HFF-Myc (cell line): ENCODE results near the gene IRF2BPL.

Source experiments
- DNase-seq: peaks from one replicate; pipeline ENCODE4 v3.0.0-alpha.2; 2011; ENCODE audit warnings: low read depth; ENCODE audit errors: extremely low read depth
- H3K4me3 ChIP-seq: replicated peaks from 2 replicates; pipeline ENCODE4 v1.5.1; 2011; ENCODE audit warnings: low read depth, mild to moderate bottlenecking, control low read depth, low read length
- TF ChIP-seq, protein P1 (sequence below): IDR thresholded peaks from 2 replicates; pipeline ENCODE4 v1.5.1; 2012; ENCODE audit warnings: mild to moderate bottlenecking, low read depth, low read length, control low read depth; ENCODE audit errors: missing control alignments

Gene IRF2BPL

DNA sequence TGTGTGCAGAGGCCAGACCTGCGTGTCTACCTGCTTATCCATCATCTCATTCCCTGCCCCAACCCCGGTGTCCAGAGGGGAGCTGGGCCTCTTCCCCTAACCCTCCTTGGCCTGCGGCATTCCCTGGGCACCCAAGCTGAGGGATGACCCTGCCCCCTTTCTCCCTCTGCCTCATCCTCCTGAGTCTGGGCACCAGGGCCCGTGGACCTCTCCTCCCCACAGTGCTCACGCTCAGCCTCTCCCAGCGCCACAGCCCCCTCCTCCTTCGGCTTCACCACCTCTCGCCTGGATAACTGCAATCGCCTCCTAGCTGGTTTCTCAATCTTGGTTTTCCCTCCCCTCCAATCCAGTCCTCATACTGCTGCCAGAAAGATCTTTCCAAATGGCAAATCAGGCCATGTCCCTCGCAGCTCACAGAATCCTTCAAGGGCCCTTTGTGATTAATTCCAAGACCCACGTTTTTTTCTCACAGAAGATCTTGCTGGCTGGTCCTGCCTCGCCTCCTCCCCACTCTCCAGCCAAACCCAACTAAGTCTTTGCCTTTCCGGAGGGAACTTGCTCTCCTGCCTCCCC lies 16.2 kb downstream of the IRF2BPL start:
- TF ChIP-seq, protein P1, sequence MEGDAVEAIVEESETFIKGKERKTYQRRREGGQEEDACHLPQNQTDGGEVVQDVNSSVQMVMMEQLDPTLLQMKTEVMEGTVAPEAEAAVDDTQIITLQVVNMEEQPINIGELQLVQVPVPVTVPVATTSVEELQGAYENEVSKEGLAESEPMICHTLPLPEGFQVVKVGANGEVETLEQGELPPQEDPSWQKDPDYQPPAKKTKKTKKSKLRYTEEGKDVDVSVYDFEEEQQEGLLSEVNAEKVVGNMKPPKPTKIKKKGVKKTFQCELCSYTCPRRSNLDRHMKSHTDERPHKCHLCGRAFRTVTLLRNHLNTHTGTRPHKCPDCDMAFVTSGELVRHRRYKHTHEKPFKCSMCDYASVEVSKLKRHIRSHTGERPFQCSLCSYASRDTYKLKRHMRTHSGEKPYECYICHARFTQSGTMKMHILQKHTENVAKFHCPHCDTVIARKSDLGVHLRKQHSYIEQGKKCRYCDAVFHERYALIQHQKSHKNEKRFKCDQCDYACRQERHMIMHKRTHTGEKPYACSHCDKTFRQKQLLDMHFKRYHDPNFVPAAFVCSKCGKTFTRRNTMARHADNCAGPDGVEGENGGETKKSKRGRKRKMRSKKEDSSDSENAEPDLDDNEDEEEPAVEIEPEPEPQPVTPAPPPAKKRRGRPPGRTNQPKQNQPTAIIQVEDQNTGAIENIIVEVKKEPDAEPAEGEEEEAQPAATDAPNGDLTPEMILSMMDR, result no peak
- DNase-seq, result no peak
- no peak overlapping the region for H3K4me3 ChIP-seq

DNA sequence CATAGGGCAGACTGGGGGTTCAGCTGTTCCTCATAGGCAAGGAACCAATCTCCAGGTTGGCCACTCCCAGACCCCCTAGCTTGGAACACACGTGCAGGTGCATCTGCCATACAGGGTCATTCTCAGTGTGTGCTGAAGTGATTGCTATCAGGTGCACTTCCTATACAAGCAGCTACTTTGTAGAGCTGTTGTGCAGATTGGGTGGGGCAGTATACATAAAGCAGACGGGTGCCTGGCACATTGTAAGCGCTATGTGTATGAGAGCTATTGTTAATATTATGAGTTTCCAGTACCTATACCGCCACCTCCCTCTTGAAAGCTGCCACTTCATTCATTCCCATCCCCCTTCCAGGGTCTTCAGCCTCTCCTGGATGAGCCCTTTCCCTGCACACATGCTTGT lies 17.3 kb downstream of the IRF2BPL start:
- H3K4me3 ChIP-seq, result no peak overlapping the region
- no peak for DNase-seq
- TF ChIP-seq, protein P1, result no peak

DNA sequence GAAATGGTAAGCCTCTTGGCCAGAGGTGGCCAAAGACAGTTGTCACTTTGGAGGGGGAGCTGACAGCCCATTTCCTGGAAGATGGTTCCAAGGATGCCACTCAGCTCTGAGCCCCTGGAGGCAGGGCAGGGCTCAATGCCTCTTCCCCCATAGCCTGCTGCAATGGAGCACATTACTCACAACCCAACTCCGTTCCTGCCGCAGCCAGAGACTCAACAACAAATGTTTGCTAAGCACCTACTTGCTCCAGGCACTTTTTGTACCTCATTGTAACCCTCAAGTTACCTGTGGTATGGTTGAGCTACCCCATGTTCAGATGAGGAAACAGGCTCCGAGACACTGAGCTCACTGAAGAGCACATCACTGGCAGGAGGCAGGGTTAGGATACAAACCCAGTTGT lies 19.5 kb downstream of the IRF2BPL start:
- no peak overlapping the region for H3K4me3 ChIP-seq
- TF ChIP-seq, protein P1, result no peak
- DNase-seq, result no peak

DNA sequence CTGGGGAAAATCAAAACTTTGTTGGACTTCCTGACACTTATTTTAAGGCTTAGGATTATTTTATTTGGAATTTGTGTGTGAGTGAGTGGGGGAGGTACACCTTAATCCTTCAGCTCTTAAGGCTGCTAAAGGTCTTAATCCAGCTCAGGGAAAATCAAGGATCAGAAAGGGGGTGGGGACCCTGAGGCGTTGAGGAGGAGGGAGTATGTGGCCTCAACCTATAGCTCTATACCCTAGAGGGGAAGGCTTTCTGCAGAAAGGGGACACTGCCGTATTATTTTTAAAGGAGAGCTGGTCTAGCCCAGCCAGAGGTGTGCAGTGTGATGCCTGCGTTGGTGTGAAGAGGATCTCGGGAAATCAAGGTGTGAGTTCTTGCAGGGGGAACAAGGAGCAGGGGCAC lies 20.0 kb downstream of the IRF2BPL start:
- no peak for DNase-seq
- TF ChIP-seq, protein P1, result no peak
- H3K4me3 ChIP-seq, result no peak overlapping the region

DNA sequence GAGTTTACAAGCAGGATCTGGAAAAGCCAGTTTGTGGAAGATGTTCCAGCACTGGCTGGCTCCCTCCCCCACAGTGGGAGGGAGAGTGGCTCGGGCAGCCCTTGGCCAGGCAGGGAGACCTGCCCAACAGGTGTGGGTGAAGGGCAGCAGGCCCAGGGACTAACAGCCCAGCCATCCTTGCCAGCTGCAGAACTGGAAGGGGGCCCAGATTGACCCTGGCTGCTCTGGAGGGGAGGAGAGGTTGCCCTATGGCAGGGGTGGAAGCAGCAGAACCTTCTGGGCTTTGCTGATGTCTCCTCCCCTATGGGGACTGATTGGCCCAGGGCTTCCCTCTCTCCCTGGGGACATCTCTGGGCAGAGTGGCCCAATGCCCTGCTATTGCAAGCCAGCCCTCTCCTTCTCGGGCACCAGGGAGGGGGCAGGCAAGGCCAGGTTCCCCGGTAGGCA lies 20.5 kb downstream of the IRF2BPL start:
- DNase-seq, result no peak
- no peak overlapping the region for H3K4me3 ChIP-seq
- TF ChIP-seq, protein P1, result no peak

DNA sequence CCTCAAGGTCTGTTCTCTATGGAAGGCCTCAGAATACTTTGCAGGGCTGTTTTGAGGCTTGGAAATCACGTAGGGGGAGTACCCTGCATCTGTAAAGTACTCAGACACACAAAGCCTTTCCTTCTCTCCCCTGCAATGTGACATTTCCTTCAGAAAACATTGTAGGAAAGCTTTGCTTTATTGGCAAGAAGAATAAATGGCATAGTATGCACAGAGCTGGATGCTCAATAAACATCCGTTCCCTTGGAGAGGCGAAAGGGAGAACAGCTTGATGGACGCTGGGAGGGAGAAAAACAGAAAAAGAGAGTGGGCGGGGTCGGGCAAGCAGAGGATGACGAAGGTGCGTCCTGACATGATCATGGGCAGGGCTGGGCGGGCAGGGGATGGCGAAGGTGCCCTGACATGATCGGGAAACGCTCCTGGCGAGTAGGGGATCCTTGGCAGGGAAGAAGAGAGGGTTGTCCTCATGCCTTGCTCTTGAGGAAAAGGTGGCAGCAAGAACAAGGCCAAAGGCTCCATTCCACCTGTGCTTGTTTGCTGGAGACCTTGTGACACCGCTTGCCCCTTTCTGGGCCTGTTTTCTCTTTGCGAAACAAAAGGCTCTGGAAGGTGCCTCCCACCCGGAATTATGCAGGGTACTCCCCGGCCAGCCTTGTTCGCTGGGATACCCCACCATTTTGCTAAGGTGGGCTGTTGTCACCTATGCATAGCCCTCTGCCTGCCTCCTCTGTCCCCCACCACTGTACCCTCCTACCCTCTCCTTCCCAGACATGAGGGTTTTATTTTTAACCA lies 21.1 kb downstream of the IRF2BPL start:
- TF ChIP-seq, protein P1, result no peak
- H3K4me3 ChIP-seq, result no peak overlapping the region
- no peak for DNase-seq
